Activated B cell treated with CpG ODN at 0.5 μM for 24 hours (primary cell): ENCODE measurements around the gene HAUS7. TPM values are rescaled to one million over a fixed set of nuclear protein-coding genes. Genes with fewer than 3 reads are reported as not detected.

Source experiments
- ATAC-seq: fragments of 200-7000 bp; cut with Tn5 transposase; one replicate; pipeline ENCODE4 v1.10.0; 2021; ENCODE audit warnings: low read depth, mild to moderate bottlenecking, moderate library complexity
- CTCF ChIA-PET: fragments of 350-600 bp; sonication (Branson Sonifier 250); formaldehyde crosslinking; loops from one replicate; lab custom pipeline; 2021; ENCODE audit warnings: antibody characterized with exemption; lab: Charles Lee
- POLR2A ChIA-PET: fragments of 350-600 bp; sonication (Branson Sonifier 250); formaldehyde crosslinking; loops from one replicate; lab custom pipeline; 2021; ENCODE audit warnings: antibody characterized with exemption; lab: Charles Lee
- DNase-seq: peaks from one replicate; pipeline ENCODE4 v3.0.0; 2022
- H3K27ac Mint-ChIP-seq: one replicate; pipeline ENCODE4 v1.8.0; 2020; ENCODE audit warnings: mixed read lengths
- H3K27me3 Mint-ChIP-seq: one replicate; pipeline ENCODE4 v1.8.0; 2021; ENCODE audit warnings: mixed read lengths
- H3K36me3 Mint-ChIP-seq: one replicate; pipeline ENCODE4 v1.8.0; 2021; ENCODE audit warnings: low read depth, mixed read lengths
- H3K4me1 Mint-ChIP-seq: one replicate; pipeline ENCODE4 v1.8.0; 2021; ENCODE audit warnings: mixed read lengths
- H3K4me3 Mint-ChIP-seq: one replicate; pipeline ENCODE4 v1.8.0; 2020; ENCODE audit warnings: mild to moderate bottlenecking, mixed read lengths
- H3K9me3 Mint-ChIP-seq: one replicate; pipeline ENCODE4 v1.8.0; 2020; ENCODE audit warnings: mixed read lengths
- intact Hi-C: fragments of 100-400 bp; cut with micrococcal nuclease; formaldehyde crosslinking; loops from one replicate; pipeline ENCODE4 v1.15.1; 2024
- total RNA-seq: library from RNA; stranded (reverse); gene quantifications from 2 replicates; pipeline ENCODE4 v1.2.3, GENCODE V29; 2022
- TF ChIP-seq, protein P1 (sequence below): fragments of 200-600 bp; IDR thresholded peaks from one replicate; pipeline ENCODE4 v1.8.0; 2022; ENCODE audit warnings: antibody characterized with exemption, mild to moderate bottlenecking

Gene HAUS7
- total RNA-seq, 1 donor from 2014 or later, result 39.2 TPM

DNA sequence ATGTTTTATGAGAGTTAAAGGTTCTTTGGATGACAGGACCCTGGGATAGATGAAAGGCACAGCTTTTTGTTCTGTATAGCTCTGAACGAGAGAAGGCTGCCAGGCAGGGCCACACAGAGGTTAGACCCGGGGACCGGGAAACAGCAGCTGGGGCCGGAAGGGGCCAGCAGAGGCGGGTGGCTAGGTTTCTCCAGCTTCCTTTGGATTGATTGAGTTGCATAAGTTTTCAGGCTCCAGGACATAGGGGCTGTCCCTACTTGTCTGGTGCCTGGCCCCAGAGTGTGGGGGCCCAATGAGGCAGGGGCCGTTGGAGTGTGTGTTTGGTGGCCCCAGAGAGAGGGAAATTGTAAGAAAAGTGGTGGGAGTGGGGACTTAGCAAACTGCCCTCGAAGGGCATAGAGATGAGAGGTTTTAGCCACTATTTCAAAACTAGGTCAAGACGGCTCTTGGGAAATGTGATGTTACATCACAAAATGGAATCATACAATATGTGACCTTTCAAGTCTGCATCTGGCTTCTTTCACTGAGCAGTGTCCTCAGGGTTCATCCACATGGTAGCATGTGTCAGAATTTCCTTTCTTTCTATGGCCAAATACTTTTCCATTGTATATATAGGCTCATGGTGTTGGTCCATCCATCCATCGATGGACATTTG is 55.4 kb downstream of the HAUS7 start:
- ChIA-PET POLR2A (no interaction called here), CTCF (no interaction called here)
- no peak for ATAC-seq
- Mint-ChIP-seq H3K27me3 (no peaks in the 10 kb centered on the region), H3K36me3 (peaks cover 4% of the 10 kb centered on the region), H3K9me3 (no peaks in the 10 kb centered on the region), H3K4me3 (no peak overlapping the region), H3K4me1 (peaks cover 10% of the 10 kb centered on the region), H3K27ac (no peak overlapping the region)
- intact Hi-C loops, result loop anchor here (5.0 kb wide), 1 partner anchor 78 kb away; no protein-coding TSS in a partner anchor
- DNase-seq, result no peak
- TF ChIP-seq, protein P1, sequence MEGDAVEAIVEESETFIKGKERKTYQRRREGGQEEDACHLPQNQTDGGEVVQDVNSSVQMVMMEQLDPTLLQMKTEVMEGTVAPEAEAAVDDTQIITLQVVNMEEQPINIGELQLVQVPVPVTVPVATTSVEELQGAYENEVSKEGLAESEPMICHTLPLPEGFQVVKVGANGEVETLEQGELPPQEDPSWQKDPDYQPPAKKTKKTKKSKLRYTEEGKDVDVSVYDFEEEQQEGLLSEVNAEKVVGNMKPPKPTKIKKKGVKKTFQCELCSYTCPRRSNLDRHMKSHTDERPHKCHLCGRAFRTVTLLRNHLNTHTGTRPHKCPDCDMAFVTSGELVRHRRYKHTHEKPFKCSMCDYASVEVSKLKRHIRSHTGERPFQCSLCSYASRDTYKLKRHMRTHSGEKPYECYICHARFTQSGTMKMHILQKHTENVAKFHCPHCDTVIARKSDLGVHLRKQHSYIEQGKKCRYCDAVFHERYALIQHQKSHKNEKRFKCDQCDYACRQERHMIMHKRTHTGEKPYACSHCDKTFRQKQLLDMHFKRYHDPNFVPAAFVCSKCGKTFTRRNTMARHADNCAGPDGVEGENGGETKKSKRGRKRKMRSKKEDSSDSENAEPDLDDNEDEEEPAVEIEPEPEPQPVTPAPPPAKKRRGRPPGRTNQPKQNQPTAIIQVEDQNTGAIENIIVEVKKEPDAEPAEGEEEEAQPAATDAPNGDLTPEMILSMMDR, result no peak

- H3K9me3 Mint-ChIP-seq, result no peaks in the 10 kb centered on the region
- intact Hi-C loops, result loop anchor here (5.0 kb wide), 1 partner anchor 76 kb away; no protein-coding TSS in a partner anchor
- H3K27ac Mint-ChIP-seq, result no peak overlapping the region
- TF ChIP-seq, protein P1, result no peak
- DNase-seq (no peak), ATAC-seq (no peak)
- H3K27me3 Mint-ChIP-seq, result no peaks in the 10 kb centered on the region
- peaks cover 10% of the 10 kb centered on the region for H3K4me1 Mint-ChIP-seq
- ChIA-PET CTCF (interaction anchor here (0.5 kb wide), 1 partner anchor 25 kb away, joined by 3 read pairs; no protein-coding TSS in a partner anchor), POLR2A (interaction anchor here (0.6 kb wide), 1 partner anchor 52 kb away, joined by 3 read pairs; no protein-coding TSS in a partner anchor)
- H3K4me3 Mint-ChIP-seq, result no peak overlapping the region
- no peaks in the 10 kb centered on the region for H3K36me3 Mint-ChIP-seq
Measured at GRCh38 chrX:153413731-153414130, 56.6 kb downstream of the HAUS7 start.

- TF ChIP-seq, protein P1, result no peak
- POLR2A ChIA-PET, result no interaction called here
- Mint-ChIP-seq H3K4me3 (no peak overlapping the region), H3K27me3 (no peaks in the 10 kb centered on the region), H3K27ac (no peak overlapping the region), H3K36me3 (no peaks in the 10 kb centered on the region), H3K4me1 (peaks cover 10% of the 10 kb centered on the region), H3K9me3 (no peaks in the 10 kb centered on the region)
- ATAC-seq, result no peak
- CTCF ChIA-PET, result no interaction called here
- DNase-seq, result no peak
- intact Hi-C loops, result loop anchor here (5.0 kb wide), 1 partner anchor 76 kb away; no protein-coding TSS in a partner anchor
Measured at GRCh38 chrX:153412746-153413720, 57.3 kb downstream of the HAUS7 start.

GRCh38 chrX:153411988-153412574 is 58.3 kb downstream of the HAUS7 start:
- H3K27ac Mint-ChIP-seq, result no peak overlapping the region
- no peak for ATAC-seq
- H3K4me3 Mint-ChIP-seq, result peak overlapping the region; percentile 75
- no peak for DNase-seq
- peaks cover 10% of the 10 kb centered on the region for H3K4me1 Mint-ChIP-seq
- no peaks in the 10 kb centered on the region for H3K9me3 Mint-ChIP-seq
- ChIA-PET POLR2A (no interaction called here), CTCF (no interaction called here)
- TF ChIP-seq, protein P1, result no peak
- H3K36me3 Mint-ChIP-seq, result no peaks in the 10 kb centered on the region
- no peaks in the 10 kb centered on the region for H3K27me3 Mint-ChIP-seq
- intact Hi-C loops, result loop anchor here (5.0 kb wide), 1 partner anchor 75 kb away; no protein-coding TSS in a partner anchor
